SK-N-SH treated with all-trans-retinoic acid at 6 μM for 48 hours (cell line): ENCODE measurements around the gene BMP4.

ENCODE experiments used
- ATAC-seq: fragments of 200-7000 bp; cut with Tn5 transposase; 3 replicates; pipeline ENCODE4 v1.9.1; 2020; ENCODE audit warnings: mild to moderate bottlenecking, moderate library complexity
- ARNTL ChIP-seq: fragments of 450-650 bp; formaldehyde crosslinking; IDR thresholded peaks from 2 replicates; pipeline ENCODE4 v1.5.0; 2020; ENCODE audit warnings: low read depth, mild to moderate bottlenecking, moderate library complexity, borderline replicate concordance
- BACH2 ChIP-seq: fragments of 250-450 bp; sonication (Bioruptor Pico); IDR thresholded peaks from 2 replicates; pipeline ENCODE4 v1.9.0; 2021; ENCODE audit warnings: mild to moderate bottlenecking, borderline replicate concordance
- CSDC2 ChIP-seq: fragments of 250-450 bp; sonication (Bioruptor Pico); IDR thresholded peaks from 2 replicates; pipeline ENCODE4 v1.5.0; 2020; ENCODE audit warnings: mild to moderate bottlenecking, moderate library complexity
- ESRRG ChIP-seq: fragments of 250-450 bp; sonication (Bioruptor Pico); IDR thresholded peaks from 2 replicates; pipeline ENCODE4 v1.6.1; 2021; ENCODE audit warnings: mild to moderate bottlenecking
- GLIS3 ChIP-seq: fragments of 250-450 bp; sonication (Bioruptor Pico); IDR thresholded peaks from 2 replicates; pipeline ENCODE4 v1.5.0; 2020; ENCODE audit warnings: mild to moderate bottlenecking, moderate library complexity
- ISL1 ChIP-seq: fragments of 250-450 bp; sonication (Bioruptor Pico); IDR thresholded peaks from 2 replicates; pipeline ENCODE4 v2.1.2; 2022; ENCODE audit warnings: mild to moderate bottlenecking, moderate library complexity
- OSR1 ChIP-seq: fragments of 250-450 bp; sonication (Bioruptor Pico); IDR thresholded peaks from 2 replicates; pipeline ENCODE4 v1.8.0; 2022; ENCODE audit warnings: moderate library complexity, mild to moderate bottlenecking, inconsistent platforms
- RARB ChIP-seq: fragments of 250-450 bp; sonication (Bioruptor Pico); IDR thresholded peaks from 2 replicates; pipeline ENCODE4 v1.8.0; 2021; ENCODE audit warnings: mild to moderate bottlenecking, moderate library complexity
- SNAI2 ChIP-seq: fragments of 250-450 bp; sonication (Bioruptor Pico); IDR thresholded peaks from 2 replicates; pipeline ENCODE4 v1.5.0; 2020; ENCODE audit warnings: mild to moderate bottlenecking, moderate library complexity
- TCF4 ChIP-seq: fragments of 250-450 bp; sonication (Bioruptor Pico); IDR thresholded peaks from 2 replicates; pipeline ENCODE4 v1.8.0; 2021; ENCODE audit warnings: mild to moderate bottlenecking, moderate library complexity, borderline replicate concordance
- TOX ChIP-seq: fragments of 250-450 bp; sonication (Bioruptor Pico); IDR thresholded peaks from 2 replicates; pipeline ENCODE4 v1.8.0; 2021; ENCODE audit warnings: mild to moderate bottlenecking, moderate library complexity, borderline replicate concordance
- ZC3H10 ChIP-seq: fragments of 250-450 bp; sonication (Bioruptor Pico); IDR thresholded peaks from 2 replicates; pipeline ENCODE4 v1.5.1; 2021; ENCODE audit warnings: mild to moderate bottlenecking, moderate library complexity
- ZFP30 ChIP-seq: fragments of 450-650 bp; formaldehyde crosslinking; IDR thresholded peaks from 2 replicates; pipeline ENCODE4 v1.5.0; 2022; ENCODE audit warnings: mild to moderate bottlenecking, moderate library complexity
- ZNF565 ChIP-seq: fragments of 450-650 bp; formaldehyde crosslinking; conservative IDR thresholded peaks from 2 replicates; pipeline ENCODE4 v1.5.0; 2020; ENCODE audit warnings: low read depth, mild to moderate bottlenecking, moderate library complexity
- ZNF70 ChIP-seq: fragments of 450-650 bp; formaldehyde crosslinking; IDR thresholded peaks from 2 replicates; pipeline ENCODE4 v1.5.0; 2020; ENCODE audit warnings: mild to moderate bottlenecking, moderate library complexity
- ZNF8 ChIP-seq: fragments of 450-650 bp; formaldehyde crosslinking; IDR thresholded peaks from 2 replicates; pipeline ENCODE4 v1.5.0; 2020; ENCODE audit warnings: mild to moderate bottlenecking, moderate library complexity
- TF ChIP-seq, protein P1 (sequence below): fragments of 250-450 bp; sonication (Bioruptor Pico); IDR thresholded peaks from 2 replicates; pipeline ENCODE4 v1.8.0; 2021; ENCODE audit warnings: low read depth, mild to moderate bottlenecking, moderate library complexity, borderline replicate concordance
- TF ChIP-seq, protein P2 (sequence below): fragments of 250-450 bp; sonication (Bioruptor Pico); IDR thresholded peaks from 2 replicates; pipeline ENCODE4 v1.8.0; 2020; ENCODE audit warnings: mild to moderate bottlenecking, moderate library complexity, borderline replicate concordance
- TF ChIP-seq, protein P3 (sequence below): fragments of 250-450 bp; sonication (Bioruptor Pico); IDR thresholded peaks from 2 replicates; pipeline ENCODE4 v1.5.0; 2020; ENCODE audit warnings: mild to moderate bottlenecking, moderate library complexity
- TF ChIP-seq, protein P4 (sequence below): fragments of 250-450 bp; sonication (Bioruptor Pico); IDR thresholded peaks from 2 replicates; pipeline ENCODE4 v1.5.1; 2021; ENCODE audit warnings: mild to moderate bottlenecking, moderate library complexity

BMP4 gene

DNA sequence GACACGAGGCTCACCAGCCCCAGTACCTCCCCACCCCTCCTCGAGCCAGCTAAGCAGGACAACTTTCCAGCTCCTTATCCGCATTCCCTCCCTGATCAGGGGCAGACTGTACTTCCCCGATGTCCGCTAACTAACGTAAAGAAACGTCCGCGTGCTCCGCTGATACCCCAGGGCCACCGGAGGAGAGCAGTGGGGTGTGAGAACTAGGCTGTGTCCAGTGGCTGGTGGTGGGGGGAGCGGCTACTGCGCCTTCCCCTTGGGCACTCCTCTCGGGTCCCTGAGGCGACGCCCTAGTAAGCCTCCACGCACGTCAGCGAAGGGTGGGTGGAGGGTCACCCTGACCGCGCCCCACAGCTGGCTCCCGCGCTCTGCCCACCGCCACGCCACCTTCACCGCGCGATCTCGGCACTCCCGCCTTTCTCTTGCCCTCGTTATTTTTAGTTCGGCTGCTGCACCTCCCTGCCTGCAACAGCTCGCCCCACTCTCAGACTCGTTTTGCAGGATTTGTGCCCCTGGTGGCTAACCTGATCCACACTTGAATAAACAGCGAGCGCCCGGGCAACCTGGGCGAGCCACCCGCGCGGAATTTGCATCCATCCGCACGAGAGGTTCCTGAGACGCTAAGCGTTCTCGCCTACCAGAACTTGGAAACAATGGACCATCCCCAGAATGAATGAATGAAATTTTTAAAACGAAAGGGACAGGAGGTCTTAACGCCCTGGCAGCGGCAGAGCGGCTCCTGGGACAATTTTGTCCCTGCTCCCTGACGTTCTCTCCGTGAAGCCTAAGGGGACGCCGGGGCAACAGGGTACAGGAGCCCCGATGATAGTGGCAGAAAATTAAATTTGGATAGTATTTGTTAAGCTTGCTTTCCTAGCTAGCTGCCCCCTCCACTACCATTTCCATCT, 6.9 kb upstream of the BMP4 start:
- peak; percentile 66 for ATAC-seq
- TF ChIP-seq ZFP30 (CRISPR knock-in tag) (no peak), ZNF70 (CRISPR knock-in tag) (no peak), ZNF565 (CRISPR knock-in tag) (no peak), ISL1 (CRISPR knock-in tag) (no peak), GLIS3 (CRISPR knock-in tag) (no peak), TOX (CRISPR knock-in tag) (no peak), RARB (CRISPR knock-in tag) (no peak), SNAI2 (CRISPR knock-in tag) (no peak), CSDC2 (CRISPR knock-in tag) (no peak), ZC3H10 (CRISPR knock-in tag) (no peak), ZNF8 (CRISPR knock-in tag) (no peak), ARNTL (no peak), OSR1 (CRISPR knock-in tag) (no peak), ESRRG (CRISPR knock-in tag) (no peak)
- TF ChIP-seq, protein P1, sequence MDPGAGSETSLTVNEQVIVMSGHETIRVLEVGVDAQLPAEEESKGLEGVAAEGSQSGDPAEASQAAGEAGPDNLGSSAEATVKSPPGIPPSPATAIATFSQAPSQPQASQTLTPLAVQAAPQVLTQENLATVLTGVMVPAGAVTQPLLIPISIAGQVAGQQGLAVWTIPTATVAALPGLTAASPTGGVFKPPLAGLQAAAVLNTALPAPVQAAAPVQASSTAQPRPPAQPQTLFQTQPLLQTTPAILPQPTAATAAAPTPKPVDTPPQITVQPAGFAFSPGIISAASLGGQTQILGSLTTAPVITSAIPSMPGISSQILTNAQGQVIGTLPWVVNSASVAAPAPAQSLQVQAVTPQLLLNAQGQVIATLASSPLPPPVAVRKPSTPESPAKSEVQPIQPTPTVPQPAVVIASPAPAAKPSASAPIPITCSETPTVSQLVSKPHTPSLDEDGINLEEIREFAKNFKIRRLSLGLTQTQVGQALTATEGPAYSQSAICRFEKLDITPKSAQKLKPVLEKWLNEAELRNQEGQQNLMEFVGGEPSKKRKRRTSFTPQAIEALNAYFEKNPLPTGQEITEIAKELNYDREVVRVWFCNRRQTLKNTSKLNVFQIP (CRISPR knock-in tag): no peak
- TF ChIP-seq, protein P2, sequence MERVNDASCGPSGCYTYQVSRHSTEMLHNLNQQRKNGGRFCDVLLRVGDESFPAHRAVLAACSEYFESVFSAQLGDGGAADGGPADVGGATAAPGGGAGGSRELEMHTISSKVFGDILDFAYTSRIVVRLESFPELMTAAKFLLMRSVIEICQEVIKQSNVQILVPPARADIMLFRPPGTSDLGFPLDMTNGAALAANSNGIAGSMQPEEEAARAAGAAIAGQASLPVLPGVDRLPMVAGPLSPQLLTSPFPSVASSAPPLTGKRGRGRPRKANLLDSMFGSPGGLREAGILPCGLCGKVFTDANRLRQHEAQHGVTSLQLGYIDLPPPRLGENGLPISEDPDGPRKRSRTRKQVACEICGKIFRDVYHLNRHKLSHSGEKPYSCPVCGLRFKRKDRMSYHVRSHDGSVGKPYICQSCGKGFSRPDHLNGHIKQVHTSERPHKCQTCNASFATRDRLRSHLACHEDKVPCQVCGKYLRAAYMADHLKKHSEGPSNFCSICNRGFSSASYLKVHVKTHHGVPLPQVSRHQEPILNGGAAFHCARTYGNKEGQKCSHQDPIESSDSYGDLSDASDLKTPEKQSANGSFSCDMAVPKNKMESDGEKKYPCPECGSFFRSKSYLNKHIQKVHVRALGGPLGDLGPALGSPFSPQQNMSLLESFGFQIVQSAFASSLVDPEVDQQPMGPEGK (CRISPR knock-in tag): no peak
- TF ChIP-seq, protein P3, sequence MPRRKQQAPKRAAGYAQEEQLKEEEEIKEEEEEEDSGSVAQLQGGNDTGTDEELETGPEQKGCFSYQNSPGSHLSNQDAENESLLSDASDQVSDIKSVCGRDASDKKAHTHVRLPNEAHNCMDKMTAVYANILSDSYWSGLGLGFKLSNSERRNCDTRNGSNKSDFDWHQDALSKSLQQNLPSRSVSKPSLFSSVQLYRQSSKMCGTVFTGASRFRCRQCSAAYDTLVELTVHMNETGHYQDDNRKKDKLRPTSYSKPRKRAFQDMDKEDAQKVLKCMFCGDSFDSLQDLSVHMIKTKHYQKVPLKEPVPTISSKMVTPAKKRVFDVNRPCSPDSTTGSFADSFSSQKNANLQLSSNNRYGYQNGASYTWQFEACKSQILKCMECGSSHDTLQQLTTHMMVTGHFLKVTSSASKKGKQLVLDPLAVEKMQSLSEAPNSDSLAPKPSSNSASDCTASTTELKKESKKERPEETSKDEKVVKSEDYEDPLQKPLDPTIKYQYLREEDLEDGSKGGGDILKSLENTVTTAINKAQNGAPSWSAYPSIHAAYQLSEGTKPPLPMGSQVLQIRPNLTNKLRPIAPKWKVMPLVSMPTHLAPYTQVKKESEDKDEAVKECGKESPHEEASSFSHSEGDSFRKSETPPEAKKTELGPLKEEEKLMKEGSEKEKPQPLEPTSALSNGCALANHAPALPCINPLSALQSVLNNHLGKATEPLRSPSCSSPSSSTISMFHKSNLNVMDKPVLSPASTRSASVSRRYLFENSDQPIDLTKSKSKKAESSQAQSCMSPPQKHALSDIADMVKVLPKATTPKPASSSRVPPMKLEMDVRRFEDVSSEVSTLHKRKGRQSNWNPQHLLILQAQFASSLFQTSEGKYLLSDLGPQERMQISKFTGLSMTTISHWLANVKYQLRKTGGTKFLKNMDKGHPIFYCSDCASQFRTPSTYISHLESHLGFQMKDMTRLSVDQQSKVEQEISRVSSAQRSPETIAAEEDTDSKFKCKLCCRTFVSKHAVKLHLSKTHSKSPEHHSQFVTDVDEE (CRISPR knock-in tag): no peak
- TF ChIP-seq, protein P4, sequence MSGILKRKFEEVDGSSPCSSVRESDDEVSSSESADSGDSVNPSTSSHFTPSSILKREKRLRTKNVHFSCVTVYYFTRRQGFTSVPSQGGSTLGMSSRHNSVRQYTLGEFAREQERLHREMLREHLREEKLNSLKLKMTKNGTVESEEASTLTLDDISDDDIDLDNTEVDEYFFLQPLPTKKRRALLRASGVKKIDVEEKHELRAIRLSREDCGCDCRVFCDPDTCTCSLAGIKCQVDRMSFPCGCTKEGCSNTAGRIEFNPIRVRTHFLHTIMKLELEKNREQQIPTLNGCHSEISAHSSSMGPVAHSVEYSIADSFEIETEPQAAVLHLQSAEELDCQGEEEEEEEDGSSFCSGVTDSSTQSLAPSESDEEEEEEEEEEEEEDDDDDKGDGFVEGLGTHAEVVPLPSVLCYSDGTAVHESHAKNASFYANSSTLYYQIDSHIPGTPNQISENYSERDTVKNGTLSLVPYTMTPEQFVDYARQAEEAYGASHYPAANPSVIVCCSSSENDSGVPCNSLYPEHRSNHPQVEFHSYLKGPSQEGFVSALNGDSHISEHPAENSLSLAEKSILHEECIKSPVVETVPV (CRISPR knock-in tag): no peak

DNA sequence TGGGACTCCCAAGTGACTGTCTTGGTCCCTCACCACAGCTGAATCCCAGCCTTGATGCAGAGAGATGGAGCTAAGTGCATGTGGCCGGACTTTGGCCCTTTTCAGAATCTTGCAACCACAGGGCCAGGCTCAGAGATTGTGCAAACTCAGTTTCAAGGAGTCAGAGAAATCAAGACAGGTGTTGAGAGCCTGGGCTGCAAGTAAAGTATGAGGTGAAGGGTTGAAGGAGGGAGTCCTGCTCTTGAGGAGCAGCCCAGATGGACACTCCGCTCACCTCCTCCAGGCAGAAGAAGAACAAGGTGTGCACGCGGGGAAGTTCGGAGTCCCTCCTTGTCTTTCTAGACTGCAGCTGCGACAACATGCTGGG, 6.3 kb upstream of the BMP4 start:
- no peak for TF ChIP-seq SNAI2 (CRISPR knock-in tag)
- TF ChIP-seq ZFP30 (CRISPR knock-in tag): no peak
- no peak for TF ChIP-seq ARNTL
- TF ChIP-seq, protein P3 (CRISPR knock-in tag): no peak
- TF ChIP-seq TCF4 (CRISPR knock-in tag): no peak
- no peak for TF ChIP-seq ESRRG (CRISPR knock-in tag)
- TF ChIP-seq GLIS3 (CRISPR knock-in tag): no peak
- no peak for TF ChIP-seq RARB (CRISPR knock-in tag)
- TF ChIP-seq BACH2 (CRISPR knock-in tag): no peak
- TF ChIP-seq ZC3H10 (CRISPR knock-in tag): no peak
- no peak for TF ChIP-seq ISL1 (CRISPR knock-in tag)
- TF ChIP-seq, protein P4 (CRISPR knock-in tag): no peak
- TF ChIP-seq ZNF565 (CRISPR knock-in tag): no peak
- TF ChIP-seq TOX (CRISPR knock-in tag): no peak
- ATAC-seq: no peak
